WTC11 (cell line): ENCODE measurements around the gene TMEM250. TPM values are rescaled to one million over a fixed set of nuclear protein-coding genes. Genes with fewer than 3 reads are reported as not detected.

Source experiments
- ATAC-seq: fragments of 200-7000 bp; cut with Tn5 transposase; 2 replicates; pipeline ENCODE4 v1.10.0; 2021; ENCODE audit warnings: mild to moderate bottlenecking, moderate library complexity
- CTCF ChIA-PET: fragments of 300-600 bp; sonication (Branson Sonifier 250); formaldehyde crosslinking; loops from one replicate; lab custom pipeline; 2021; ENCODE audit warnings: antibody characterized with exemption; lab: Charles Lee
- POLR2A ChIA-PET: fragments of 350-600 bp; sonication (Branson Sonifier 250); formaldehyde crosslinking; loops from one replicate; lab custom pipeline; 2021; ENCODE audit warnings: antibody characterized with exemption; lab: Charles Lee
- DNase-seq: peaks from one replicate; pipeline ENCODE4 v3.0.0; 2021; ENCODE audit warnings: low spot score
- H3K27ac Mint-ChIP-seq: 2 replicates; pipeline ENCODE4 v1.8.0; 2021; ENCODE audit warnings: mixed read lengths
- H3K27me3 Mint-ChIP-seq: 2 replicates; pipeline ENCODE4 v1.8.0; 2021; ENCODE audit warnings: low read depth, mild to moderate bottlenecking, moderate library complexity, mixed read lengths
- H3K36me3 Mint-ChIP-seq: 2 replicates; pipeline ENCODE4 v1.8.0; 2021; ENCODE audit warnings: mixed read lengths
- H3K4me1 Mint-ChIP-seq: 2 replicates; pipeline ENCODE4 v1.8.0; 2022; ENCODE audit warnings: mixed read lengths
- H3K4me3 Mint-ChIP-seq: 2 replicates; pipeline ENCODE4 v1.8.0; 2021; ENCODE audit warnings: mild to moderate bottlenecking, moderate library complexity, mixed read lengths
- H3K9me3 Mint-ChIP-seq: 2 replicates; pipeline ENCODE4 v1.8.0; 2021; ENCODE audit warnings: mixed read lengths
- CREM ChIP-seq: sonication (generic); formaldehyde crosslinking; IDR thresholded peaks from 2 replicates; pipeline ENCODE4 v1.8.1; 2022; ENCODE audit warnings: mild to moderate bottlenecking, missing genetic modification reagents, moderate library complexity
- GABPB1 ChIP-seq: sonication (generic); formaldehyde crosslinking; IDR thresholded peaks from 2 replicates; pipeline ENCODE4 v1.8.1; 2023; ENCODE audit warnings: mild to moderate bottlenecking, missing genetic modification reagents
- HMGA2 ChIP-seq: fragments of 250-450 bp; sonication (Bioruptor Pico); IDR thresholded peaks from 2 replicates; pipeline ENCODE4 v1.4.0; 2021; ENCODE audit warnings: mild to moderate bottlenecking, moderate library complexity
- SMAD3 ChIP-seq: sonication (generic); formaldehyde crosslinking; IDR thresholded peaks from 2 replicates; pipeline ENCODE4 v1.8.0; 2022; ENCODE audit warnings: missing genetic modification reagents, mild to moderate bottlenecking, borderline replicate concordance
- TEAD1 ChIP-seq: sonication (generic); formaldehyde crosslinking; IDR thresholded peaks from 2 replicates; pipeline ENCODE4 v1.8.0; 2022; ENCODE audit warnings: mild to moderate bottlenecking, missing genetic modification reagents
- total RNA-seq: library from RNA; stranded (reverse); gene quantifications from 3 replicates; pipeline ENCODE4 v1.2.3, GENCODE V29; 2021
- TF ChIP-seq, protein P1 (sequence below): sonication (generic); formaldehyde crosslinking; IDR thresholded peaks from 2 replicates; pipeline ENCODE4 v1.8.1; 2023; ENCODE audit warnings: mild to moderate bottlenecking, missing genetic modification reagents
- TF ChIP-seq, protein P2 (sequence below): sonication (generic); formaldehyde crosslinking; IDR thresholded peaks from 2 replicates; pipeline ENCODE4 v1.8.0; 2023; ENCODE audit warnings: missing genetic modification reagents, mild to moderate bottlenecking, borderline replicate concordance
- TF ChIP-seq, protein P3 (sequence below): sonication (generic); formaldehyde crosslinking; IDR thresholded peaks from 2 replicates; pipeline ENCODE4 v1.8.1; 2022; ENCODE audit warnings: low read depth, missing genetic modification reagents, borderline replicate concordance
- TF ChIP-seq, protein P4 (sequence below): sonication (generic); formaldehyde crosslinking; IDR thresholded peaks from 2 replicates; pipeline ENCODE4 v1.8.0; 2022; ENCODE audit warnings: missing genetic modification reagents
- TF ChIP-seq, protein P5 (sequence below): sonication (generic); formaldehyde crosslinking; conservative IDR thresholded peaks from 2 replicates; pipeline ENCODE4 v1.8.1; 2022; ENCODE audit warnings: mild to moderate bottlenecking, missing genetic modification reagents

The TMEM250 gene
- total RNA-seq, 1 experiment from 2014 or later, result 39.4 TPM

DNA sequence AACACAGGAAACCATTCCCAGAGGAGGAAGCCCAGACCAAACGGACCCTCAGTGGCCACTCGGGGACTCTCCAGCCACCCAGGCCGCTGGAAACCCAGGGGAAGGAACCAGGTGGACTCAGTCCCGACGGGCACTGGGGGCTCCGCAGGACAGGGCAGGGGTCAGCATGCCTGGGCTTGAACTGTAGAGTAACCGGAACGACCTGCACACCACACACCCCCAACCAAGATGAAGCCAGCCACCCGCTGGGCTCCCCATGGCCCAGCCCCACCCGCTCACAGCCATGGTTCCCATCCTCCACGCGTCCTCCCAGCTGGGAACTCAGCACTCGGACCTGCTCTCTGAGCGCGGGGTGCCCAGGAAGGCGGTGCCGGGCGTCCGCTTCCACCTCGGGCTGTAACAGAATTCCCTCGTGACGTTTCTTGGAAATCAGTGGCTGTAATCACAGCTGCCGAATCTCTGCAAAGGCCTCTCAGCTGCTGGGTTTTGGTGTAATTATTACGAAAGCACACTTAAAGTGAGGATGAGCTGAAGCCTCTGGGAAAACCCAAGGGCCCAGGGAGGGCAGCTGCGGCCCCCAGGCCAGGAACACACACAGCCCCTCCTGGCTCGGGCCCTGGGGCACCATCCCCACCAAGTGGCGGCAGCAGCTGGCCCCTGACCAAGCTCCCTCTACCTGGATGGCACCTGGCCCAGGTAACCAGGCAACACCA is 37.4 kb downstream of the TMEM250 start:
- POLR2A ChIA-PET, result no interaction called here
- no peak for ATAC-seq
- TF ChIP-seq CREM (CRISPR knock-in tag), result no peak
- TF ChIP-seq GABPB1 (CRISPR knock-in tag), result no peak
- Mint-ChIP-seq H3K4me3 (no peak overlapping the region), H3K36me3 (no peaks in the 10 kb centered on the region), H3K9me3 (no peaks in the 10 kb centered on the region), H3K27me3 (no peaks in the 10 kb centered on the region), H3K4me1 (no peaks in the 10 kb centered on the region), H3K27ac (0 out of 2 replicates have a peak overlapping the region, but pooled peaks have one; percentile 49)
- CTCF ChIA-PET, result interaction anchor here (0.6 to 1.2 kb wide), 3 partner anchors 89 to 480 kb away, joined by 3 to 6 read pairs (median 5); no protein-coding TSS in a partner anchor
- no peak for DNase-seq

DNA sequence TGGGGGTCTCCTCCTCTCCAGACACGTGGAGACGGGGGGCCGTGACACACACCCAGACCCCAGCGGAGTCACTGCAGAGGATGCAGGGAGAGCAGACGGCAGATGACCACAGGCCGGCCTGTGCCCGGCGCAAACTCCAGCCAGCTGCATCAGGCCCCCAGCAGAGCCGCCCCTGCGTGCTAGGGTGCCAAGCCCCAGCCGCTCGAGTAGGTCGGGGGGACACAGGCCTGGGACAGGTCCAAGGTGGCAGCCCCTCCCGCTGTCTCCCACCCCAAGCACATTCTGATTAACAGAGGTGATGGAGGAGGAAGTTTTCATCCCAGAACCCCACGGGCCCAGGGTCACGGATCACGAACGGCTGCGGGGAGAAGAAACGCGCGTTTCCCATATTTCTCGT is 38.0 kb downstream of the TMEM250 start:
- Mint-ChIP-seq H3K4me1 (0 out of 2 replicates have a peak, but pooled peaks cover 2% of the 10 kb centered on the region), H3K27ac (no peak overlapping the region), H3K4me3 (no peak overlapping the region), H3K9me3 (no peaks in the 10 kb centered on the region), H3K27me3 (no peaks in the 10 kb centered on the region), H3K36me3 (no peaks in the 10 kb centered on the region)
- ChIA-PET POLR2A (no interaction called here), CTCF (interaction anchor here (1.1 kb wide), 1 partner anchor 90 kb away, joined by 3 read pairs; no protein-coding TSS in a partner anchor)
- no peak for DNase-seq
- no peak for ATAC-seq
- no peak for TF ChIP-seq TEAD1 (CRISPR knock-in tag)
- TF ChIP-seq, protein P1, sequence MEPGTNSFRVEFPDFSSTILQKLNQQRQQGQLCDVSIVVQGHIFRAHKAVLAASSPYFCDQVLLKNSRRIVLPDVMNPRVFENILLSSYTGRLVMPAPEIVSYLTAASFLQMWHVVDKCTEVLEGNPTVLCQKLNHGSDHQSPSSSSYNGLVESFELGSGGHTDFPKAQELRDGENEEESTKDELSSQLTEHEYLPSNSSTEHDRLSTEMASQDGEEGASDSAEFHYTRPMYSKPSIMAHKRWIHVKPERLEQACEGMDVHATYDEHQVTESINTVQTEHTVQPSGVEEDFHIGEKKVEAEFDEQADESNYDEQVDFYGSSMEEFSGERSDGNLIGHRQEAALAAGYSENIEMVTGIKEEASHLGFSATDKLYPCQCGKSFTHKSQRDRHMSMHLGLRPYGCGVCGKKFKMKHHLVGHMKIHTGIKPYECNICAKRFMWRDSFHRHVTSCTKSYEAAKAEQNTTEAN (CRISPR knock-in tag), result no peak
- TF ChIP-seq SMAD3, result no peak
- TF ChIP-seq, protein P2, sequence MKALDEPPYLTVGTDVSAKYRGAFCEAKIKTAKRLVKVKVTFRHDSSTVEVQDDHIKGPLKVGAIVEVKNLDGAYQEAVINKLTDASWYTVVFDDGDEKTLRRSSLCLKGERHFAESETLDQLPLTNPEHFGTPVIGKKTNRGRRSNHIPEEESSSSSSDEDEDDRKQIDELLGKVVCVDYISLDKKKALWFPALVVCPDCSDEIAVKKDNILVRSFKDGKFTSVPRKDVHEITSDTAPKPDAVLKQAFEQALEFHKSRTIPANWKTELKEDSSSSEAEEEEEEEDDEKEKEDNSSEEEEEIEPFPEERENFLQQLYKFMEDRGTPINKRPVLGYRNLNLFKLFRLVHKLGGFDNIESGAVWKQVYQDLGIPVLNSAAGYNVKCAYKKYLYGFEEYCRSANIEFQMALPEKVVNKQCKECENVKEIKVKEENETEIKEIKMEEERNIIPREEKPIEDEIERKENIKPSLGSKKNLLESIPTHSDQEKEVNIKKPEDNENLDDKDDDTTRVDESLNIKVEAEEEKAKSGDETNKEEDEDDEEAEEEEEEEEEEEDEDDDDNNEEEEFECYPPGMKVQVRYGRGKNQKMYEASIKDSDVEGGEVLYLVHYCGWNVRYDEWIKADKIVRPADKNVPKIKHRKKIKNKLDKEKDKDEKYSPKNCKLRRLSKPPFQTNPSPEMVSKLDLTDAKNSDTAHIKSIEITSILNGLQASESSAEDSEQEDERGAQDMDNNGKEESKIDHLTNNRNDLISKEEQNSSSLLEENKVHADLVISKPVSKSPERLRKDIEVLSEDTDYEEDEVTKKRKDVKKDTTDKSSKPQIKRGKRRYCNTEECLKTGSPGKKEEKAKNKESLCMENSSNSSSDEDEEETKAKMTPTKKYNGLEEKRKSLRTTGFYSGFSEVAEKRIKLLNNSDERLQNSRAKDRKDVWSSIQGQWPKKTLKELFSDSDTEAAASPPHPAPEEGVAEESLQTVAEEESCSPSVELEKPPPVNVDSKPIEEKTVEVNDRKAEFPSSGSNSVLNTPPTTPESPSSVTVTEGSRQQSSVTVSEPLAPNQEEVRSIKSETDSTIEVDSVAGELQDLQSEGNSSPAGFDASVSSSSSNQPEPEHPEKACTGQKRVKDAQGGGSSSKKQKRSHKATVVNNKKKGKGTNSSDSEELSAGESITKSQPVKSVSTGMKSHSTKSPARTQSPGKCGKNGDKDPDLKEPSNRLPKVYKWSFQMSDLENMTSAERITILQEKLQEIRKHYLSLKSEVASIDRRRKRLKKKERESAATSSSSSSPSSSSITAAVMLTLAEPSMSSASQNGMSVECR, result no peak

DNA sequence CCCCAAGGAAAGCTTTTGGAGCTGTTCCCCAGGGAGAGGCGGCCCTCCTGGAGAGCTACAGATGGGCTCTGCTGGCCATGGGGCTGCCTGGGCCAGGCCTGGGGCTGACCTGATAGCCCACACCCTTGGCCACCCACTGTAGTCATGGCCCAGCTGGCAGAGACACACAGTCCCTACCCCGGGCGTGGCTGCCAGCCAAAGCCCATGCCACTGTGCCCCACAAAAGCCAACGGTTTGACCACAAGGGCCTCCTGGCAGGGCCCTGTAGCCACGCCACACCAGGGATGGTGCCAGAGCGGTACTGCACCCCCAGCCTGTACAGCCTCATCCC is 38.8 kb downstream of the TMEM250 start:
- no peaks in the 10 kb centered on the region for H3K36me3 Mint-ChIP-seq
- no peaks in the 10 kb centered on the region for H3K9me3 Mint-ChIP-seq
- CTCF ChIA-PET, result no interaction called here
- TF ChIP-seq CREM (CRISPR knock-in tag) (no peak), HMGA2 (CRISPR knock-in tag) (no peak)
- TF ChIP-seq, protein P3, sequence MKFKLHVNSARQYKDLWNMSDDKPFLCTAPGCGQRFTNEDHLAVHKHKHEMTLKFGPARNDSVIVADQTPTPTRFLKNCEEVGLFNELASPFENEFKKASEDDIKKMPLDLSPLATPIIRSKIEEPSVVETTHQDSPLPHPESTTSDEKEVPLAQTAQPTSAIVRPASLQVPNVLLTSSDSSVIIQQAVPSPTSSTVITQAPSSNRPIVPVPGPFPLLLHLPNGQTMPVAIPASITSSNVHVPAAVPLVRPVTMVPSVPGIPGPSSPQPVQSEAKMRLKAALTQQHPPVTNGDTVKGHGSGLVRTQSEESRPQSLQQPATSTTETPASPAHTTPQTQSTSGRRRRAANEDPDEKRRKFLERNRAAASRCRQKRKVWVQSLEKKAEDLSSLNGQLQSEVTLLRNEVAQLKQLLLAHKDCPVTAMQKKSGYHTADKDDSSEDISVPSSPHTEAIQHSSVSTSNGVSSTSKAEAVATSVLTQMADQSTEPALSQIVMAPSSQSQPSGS (CRISPR knock-in tag), result no peak
- TF ChIP-seq, protein P4, sequence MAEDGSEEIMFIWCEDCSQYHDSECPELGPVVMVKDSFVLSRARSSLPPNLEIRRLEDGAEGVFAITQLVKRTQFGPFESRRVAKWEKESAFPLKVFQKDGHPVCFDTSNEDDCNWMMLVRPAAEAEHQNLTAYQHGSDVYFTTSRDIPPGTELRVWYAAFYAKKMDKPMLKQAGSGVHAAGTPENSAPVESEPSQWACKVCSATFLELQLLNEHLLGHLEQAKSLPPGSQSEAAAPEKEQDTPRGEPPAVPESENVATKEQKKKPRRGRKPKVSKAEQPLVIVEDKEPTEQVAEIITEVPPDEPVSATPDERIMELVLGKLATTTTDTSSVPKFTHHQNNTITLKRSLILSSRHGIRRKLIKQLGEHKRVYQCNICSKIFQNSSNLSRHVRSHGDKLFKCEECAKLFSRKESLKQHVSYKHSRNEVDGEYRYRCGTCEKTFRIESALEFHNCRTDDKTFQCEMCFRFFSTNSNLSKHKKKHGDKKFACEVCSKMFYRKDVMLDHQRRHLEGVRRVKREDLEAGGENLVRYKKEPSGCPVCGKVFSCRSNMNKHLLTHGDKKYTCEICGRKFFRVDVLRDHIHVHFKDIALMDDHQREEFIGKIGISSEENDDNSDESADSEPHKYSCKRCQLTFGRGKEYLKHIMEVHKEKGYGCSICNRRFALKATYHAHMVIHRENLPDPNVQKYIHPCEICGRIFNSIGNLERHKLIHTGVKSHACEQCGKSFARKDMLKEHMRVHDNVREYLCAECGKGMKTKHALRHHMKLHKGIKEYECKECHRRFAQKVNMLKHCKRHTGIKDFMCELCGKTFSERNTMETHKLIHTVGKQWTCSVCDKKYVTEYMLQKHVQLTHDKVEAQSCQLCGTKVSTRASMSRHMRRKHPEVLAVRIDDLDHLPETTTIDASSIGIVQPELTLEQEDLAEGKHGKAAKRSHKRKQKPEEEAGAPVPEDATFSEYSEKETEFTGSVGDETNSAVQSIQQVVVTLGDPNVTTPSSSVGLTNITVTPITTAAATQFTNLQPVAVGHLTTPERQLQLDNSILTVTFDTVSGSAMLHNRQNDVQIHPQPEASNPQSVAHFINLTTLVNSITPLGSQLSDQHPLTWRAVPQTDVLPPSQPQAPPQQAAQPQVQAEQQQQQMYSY (CRISPR knock-in tag), result no peak
- TF ChIP-seq, protein P5, sequence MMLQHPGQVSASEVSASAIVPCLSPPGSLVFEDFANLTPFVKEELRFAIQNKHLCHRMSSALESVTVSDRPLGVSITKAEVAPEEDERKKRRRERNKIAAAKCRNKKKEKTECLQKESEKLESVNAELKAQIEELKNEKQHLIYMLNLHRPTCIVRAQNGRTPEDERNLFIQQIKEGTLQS (CRISPR knock-in tag), result no peak
- DNase-seq (no peak), ATAC-seq (no peak)
- 0 out of 2 replicates have a peak, but pooled peaks cover 2% of the 10 kb centered on the region for H3K4me1 Mint-ChIP-seq
- H3K27me3 Mint-ChIP-seq, result no peaks in the 10 kb centered on the region
- no peak overlapping the region for H3K27ac Mint-ChIP-seq
- POLR2A ChIA-PET, result no interaction called here
- no peak overlapping the region for H3K4me3 Mint-ChIP-seq
